ENCODE data around the gene SPOCK2.

GRCh38 chr10:72025400-72025799 is 63.0 kb downstream of the SPOCK2 start:
- TF ChIP-seq EZH2 (IDR thresholded peaks at IDR 0.05) (no peak), POLR2AphosphoS5 (IDR thresholded peaks at IDR 0.05; ENCODE audit: borderline replicate concordance, low read depth, low read length) (no peak), FOXP2 (optimal IDR thresholded peaks at IDR 0.05; ENCODE audit: control extremely low read depth, extremely low read length, insufficient read depth) (no peak)

Data from SK-N-MC (cell line).